GM12865 (cell line): Measurements from ENCODE around the gene HINFP.
A peak's percentile ranks its signal among the peaks of the same experiment; 100 is the strongest.

Experiments used
- DNase-seq: peaks from one replicate; pipeline ENCODE4 v3.0.0; 2010; ENCODE audit warnings: low read depth
- H3K4me3 ChIP-seq: 2 replicates; pipeline ENCODE4 v1.5.1; 2011; ENCODE audit warnings: mild to moderate bottlenecking, low read depth, low read length, control low read depth
- CTCF ChIP-seq: IDR thresholded peaks from 2 replicates; pipeline ENCODE4 v1.5.1; 2011; ENCODE audit warnings: low read length, control low read depth, low read depth, inconsistent platforms; ENCODE audit not compliant: insufficient read depth; ENCODE audit errors: missing control alignments

The HINFP gene

DNA sequence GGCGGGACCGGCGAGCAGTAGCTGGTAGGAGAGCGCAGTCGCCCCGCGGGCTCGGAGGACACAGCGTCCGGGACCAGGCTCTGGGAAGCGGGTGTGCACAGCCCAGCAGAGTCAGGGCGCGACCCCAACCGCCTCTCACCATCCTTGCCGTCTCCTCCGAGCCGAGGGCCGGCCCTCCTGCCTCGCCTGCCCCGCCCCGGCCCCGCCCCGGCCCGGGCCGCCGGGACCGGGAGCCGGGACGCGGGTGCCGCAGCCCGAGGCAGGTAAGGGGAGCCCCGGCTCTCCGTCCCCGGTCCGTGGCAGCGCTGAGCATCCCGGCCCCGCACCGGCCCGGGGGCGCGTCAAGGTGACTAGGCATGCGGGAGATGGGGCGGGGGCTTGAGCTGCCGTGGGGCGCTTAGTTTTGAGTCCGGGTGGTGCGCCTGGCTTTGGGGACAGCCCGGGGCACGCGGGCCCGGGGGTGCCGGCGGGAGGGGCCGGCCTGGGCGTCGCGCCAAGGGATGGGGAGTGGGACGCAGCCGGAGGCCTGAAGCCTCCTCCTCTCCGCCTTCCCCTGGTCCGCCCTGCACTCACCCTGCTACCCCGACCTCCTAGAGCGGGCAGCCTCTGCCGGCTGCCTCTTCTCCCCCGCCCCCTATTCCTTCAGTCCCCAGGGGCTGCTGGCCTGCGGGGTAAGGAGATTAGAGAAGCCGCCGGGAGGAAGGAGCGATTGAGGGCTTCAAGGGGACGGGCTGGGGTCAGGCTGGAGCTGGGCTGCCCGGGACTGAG lies 27.8 kb downstream of the HINFP start, which contains the start of gene ABCG4:
Gene ABCG4, plus strand, starts transcription at position 35 of the 768 bp plus-strand sequence. CDS start 914 bp downstream, outside the sequence.
- no peak for DNase-seq
- no peak for TF ChIP-seq CTCF
- peak within 1 kb of the TSS; percentile 47 for H3K4me3 ChIP-seq

- no peak for DNase-seq
- no peak for TF ChIP-seq CTCF
- H3K4me3 ChIP-seq, result no peak overlapping the region
These were observed 28.5 kb downstream of the HINFP start for GRCh38 chr11:119149786-119150275.

DNA sequence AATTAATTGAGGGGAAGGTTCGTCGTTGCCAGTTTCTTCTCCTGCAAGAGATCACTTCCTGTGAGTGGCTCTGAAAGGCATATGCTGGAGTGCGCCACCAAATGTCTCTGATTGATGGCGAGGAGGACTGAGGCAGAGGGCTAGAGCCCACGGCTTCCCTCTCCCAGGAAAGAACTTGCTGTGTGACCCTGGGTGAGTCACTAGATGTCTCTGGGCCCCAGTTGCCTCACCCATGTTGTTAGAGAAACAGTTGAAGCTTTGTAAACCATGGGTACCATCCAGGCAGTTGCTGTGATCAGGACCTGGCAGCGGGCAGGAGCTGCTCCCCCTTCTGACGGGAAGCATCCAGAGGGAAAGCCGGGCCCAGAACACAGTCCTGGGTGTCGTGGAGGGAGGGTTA lies 30.7 kb downstream of the HINFP start:
- H3K4me3 ChIP-seq, result no peak overlapping the region
- TF ChIP-seq CTCF, result no peak
- DNase-seq, result no peak

- no peak for DNase-seq
- no peak for TF ChIP-seq CTCF
- no peak overlapping the region for H3K4me3 ChIP-seq
These were observed 31.2 kb downstream of the HINFP start for GRCh38 chr11:119152604-119153003.

GRCh38 chr11:119153049-119153818 lies 31.9 kb downstream of the HINFP start:
- no peak for DNase-seq
- TF ChIP-seq CTCF, result no peak
- no peak overlapping the region for H3K4me3 ChIP-seq

GRCh38 chr11:119154178-119154577 lies 32.8 kb downstream of the HINFP start:
- DNase-seq, result no peak
- no peak for TF ChIP-seq CTCF
- H3K4me3 ChIP-seq, result no peak overlapping the region
